Ectodermal cell (in vitro differentiated cells): Measurements from ENCODE around the gene ZBTB21.

Source experiments
- H3K27ac ChIP-seq: 2 replicates; pipeline ENCODE4 v1.7.0; 2013; ENCODE audit warnings: mild to moderate bottlenecking, low read depth, low read length; ENCODE audit not compliant: insufficient read depth, poor library complexity, severe bottlenecking
- H3K27me3 ChIP-seq: 2 replicates; pipeline ENCODE4 v1.7.0; 2013; ENCODE audit warnings: mild to moderate bottlenecking, low read length; ENCODE audit not compliant: insufficient read depth, control insufficient read depth, poor library complexity, severe bottlenecking
- H3K36me3 ChIP-seq: one replicate; pipeline ENCODE4 v1.7.0; 2013; ENCODE audit warnings: low read length; ENCODE audit not compliant: control insufficient read depth, insufficient read depth
- H3K4me1 ChIP-seq: one replicate; pipeline ENCODE4 v1.7.0; 2013; ENCODE audit warnings: low read length; ENCODE audit not compliant: control insufficient read depth, insufficient read depth
- H3K4me3 ChIP-seq: 2 replicates; pipeline ENCODE4 v1.7.0; 2013; ENCODE audit warnings: low read depth, low read length, control low read depth; ENCODE audit not compliant: insufficient read depth
- H3K9me3 ChIP-seq: 2 replicates; pipeline ENCODE4 v1.7.0; 2013; ENCODE audit warnings: mild to moderate bottlenecking, low read length, moderate library complexity; ENCODE audit not compliant: control insufficient read depth
- WGBS, 2 experiments: methylation state at CpG; one replicate each; pipeline ENCODE4 v1.1.7; 2013; ENCODE audit warnings: missing lambda C conversion rate in 2 of 2; 5-methylcytosine and 5-hydroxymethylcytosine counted together

The ZBTB21 gene

GRCh38 chr21:42022091-42022430 lies 11.9 kb upstream of the ZBTB21 start:
- Histone ChIP-seq H3K4me3 (no peak overlapping the region), H3K27ac (peak overlapping the region; percentile 83), H3K27me3 (no peaks in the 10 kb centered on the region), H3K4me1 (peaks cover 18% of the 10 kb centered on the region), H3K36me3 (no peaks in the 10 kb centered on the region), H3K9me3 (no peaks in the 10 kb centered on the region)
- WGBS, 2 experiments = 17 to 26% methylated on average over 12 of the region's 12 CpGs

GRCh38 chr21:42021371-42022090 lies 11.4 kb upstream of the ZBTB21 start:
- Histone ChIP-seq H3K4me3 (no peak overlapping the region), H3K4me1 (peaks cover 18% of the 10 kb centered on the region), H3K9me3 (no peaks in the 10 kb centered on the region), H3K27ac (peak overlapping the region; percentile 83), H3K36me3 (no peaks in the 10 kb centered on the region), H3K27me3 (no peaks in the 10 kb centered on the region)
- WGBS, 2 experiments = 44 to 47% methylated on average over 20 of the region's 20 CpGs

- 92 to 94% methylated on average over 6 of the region's 6 CpGs for WGBS, 2 experiments
- H3K4me1 ChIP-seq = peaks cover 15% of the 10 kb centered on the region
Measured at GRCh38 chr21:42019706-42020105, 9.5 kb upstream of the ZBTB21 start.

GRCh38 chr21:42019101-42019605 lies 9.0 kb upstream of the ZBTB21 start:
- no peaks in the 10 kb centered on the region for H3K27me3 ChIP-seq
- no peak overlapping the region for H3K4me3 ChIP-seq
- no peak overlapping the region for H3K27ac ChIP-seq
- no peaks in the 10 kb centered on the region for H3K9me3 ChIP-seq
- peaks cover 15% of the 10 kb centered on the region for H3K4me1 ChIP-seq
- H3K36me3 ChIP-seq = no peaks in the 10 kb centered on the region
- WGBS, 2 experiments = 94% methylated on average over 11 of the region's 11 CpGs

More at GRCh38 chr21:42019706-42020105, 9.5 kb upstream of the ZBTB21 start:
- no peaks in the 10 kb centered on the region for H3K36me3 ChIP-seq
- no peak overlapping the region for H3K4me3 ChIP-seq
- H3K27me3 ChIP-seq = no peaks in the 10 kb centered on the region
- no peaks in the 10 kb centered on the region for H3K9me3 ChIP-seq
- H3K27ac ChIP-seq = no peak overlapping the region

GRCh38 chr21:42017022-42017421 lies 6.9 kb upstream of the ZBTB21 start:
- peaks cover 12% of the 10 kb centered on the region for H3K27me3 ChIP-seq
- 86 to 91% methylated on average over 1 of the region's 2 CpGs for WGBS, 2 experiments
- H3K4me1 ChIP-seq = peaks cover 7% of the 10 kb centered on the region
- no peaks in the 10 kb centered on the region for H3K9me3 ChIP-seq
- no peaks in the 10 kb centered on the region for H3K36me3 ChIP-seq
- no peak overlapping the region for H3K27ac ChIP-seq
- no peak overlapping the region for H3K4me3 ChIP-seq

GRCh38 chr21:42016364-42016985 lies 6.3 kb upstream of the ZBTB21 start:
- Histone ChIP-seq H3K36me3 (no peaks in the 10 kb centered on the region), H3K4me3 (no peak overlapping the region), H3K27me3 (peaks cover 17% of the 10 kb centered on the region), H3K9me3 (no peaks in the 10 kb centered on the region), H3K27ac (no peak overlapping the region), H3K4me1 (peaks cover 2% of the 10 kb centered on the region)
- WGBS, 2 experiments = 89 to 93% methylated on average over 16 to 19 of the region's 19 CpGs

GRCh38 chr21:42013931-42014330 lies 3.8 kb upstream of the ZBTB21 start:
- Histone ChIP-seq H3K36me3 (no peaks in the 10 kb centered on the region), H3K9me3 (no peaks in the 10 kb centered on the region), H3K27ac (no peak overlapping the region), H3K27me3 (peaks cover 22% of the 10 kb centered on the region), H3K4me3 (no peak overlapping the region), H3K4me1 (no peaks in the 10 kb centered on the region)
- WGBS, 2 experiments = 93% methylated on average over 7 of the region's 7 CpGs

- Histone ChIP-seq H3K27ac (no peak overlapping the region), H3K4me3 (no peak overlapping the region), H3K36me3 (no peaks in the 10 kb centered on the region), H3K9me3 (no peaks in the 10 kb centered on the region), H3K4me1 (no peaks in the 10 kb centered on the region), H3K27me3 (peaks cover 25% of the 10 kb centered on the region)
- WGBS, 2 experiments = 86 to 89% methylated on average over 4 of the region's 4 CpGs
Measured at GRCh38 chr21:42013376-42013775, 3.2 kb upstream of the ZBTB21 start.

GRCh38 chr21:42012763-42013329 lies 2.7 kb upstream of the ZBTB21 start:
- no peaks in the 10 kb centered on the region for H3K9me3 ChIP-seq
- 93 to 94% methylated on average over 3 of the region's 3 CpGs for WGBS, 2 experiments
- H3K36me3 ChIP-seq = no peaks in the 10 kb centered on the region
- no peak overlapping the region for H3K4me3 ChIP-seq
- H3K27me3 ChIP-seq = peaks cover 25% of the 10 kb centered on the region
- H3K27ac ChIP-seq = no peak overlapping the region
- no peaks in the 10 kb centered on the region for H3K4me1 ChIP-seq

- Histone ChIP-seq H3K9me3 (no peaks in the 10 kb centered on the region), H3K27ac (no peak overlapping the region), H3K4me1 (no peaks in the 10 kb centered on the region), H3K27me3 (peaks cover 25% of the 10 kb centered on the region), H3K36me3 (no peaks in the 10 kb centered on the region), H3K4me3 (no peak overlapping the region)
- WGBS, 2 experiments = 92 to 94% methylated on average over 9 of the region's 9 CpGs
Measured at GRCh38 chr21:42012344-42012743, 2.2 kb upstream of the ZBTB21 start.
